K562 (cell line): ENCODE measurements around the gene DNM1. TPM values are rescaled to one million over a fixed set of nuclear protein-coding genes. Genes with fewer than 3 reads are reported as not detected.
"Not testable (repeated sequence)": the region's sequence is repeated elsewhere in the genome, so short reads cannot be mapped to it uniquely, and the experiment has no call there.

Experiments
- ATF1 ChIP-seq, 2 experiments: fragments of 450-650 bp in 1 of 2; IDR thresholded peaks; 2 replicates each; pipeline ENCODE4 v1.6.1; 2016; ENCODE audit warnings: missing compliant biosample characterization in 1 of 2, missing genetic modification characterization in 1 of 2
- BHLHE40 ChIP-seq: IDR thresholded peaks from 2 replicates; pipeline ENCODE4 v1.6.1; 2011; ENCODE audit warnings: low read length, improper control_type of control experiment
- CXXC5 ChIP-seq: fragments of 250-450 bp; sonication (Bioruptor Pico); IDR thresholded peaks from 2 replicates; pipeline ENCODE4 v1.8.0; 2022; ENCODE audit warnings: inconsistent platforms, mild to moderate bottlenecking, moderate library complexity
- DEAF1 ChIP-seq: fragments of 450-650 bp; formaldehyde crosslinking; IDR thresholded peaks from 2 replicates; pipeline ENCODE4 v1.4.0; 2020; ENCODE audit warnings: mild to moderate bottlenecking, moderate library complexity
- EP300 ChIP-seq: IDR thresholded peaks from 2 replicates; pipeline ENCODE4 v1.6.1; 2012; ENCODE audit warnings: low read length, improper control_type of control experiment
- JUND ChIP-seq, 2 experiments: IDR thresholded peaks; 2 replicates in 1 of 2; 3 replicates in 1 of 2; pipeline ENCODE4 v1.6.1; 2011; ENCODE audit warnings: borderline replicate concordance in 2 of 2, low read depth in 2 of 2, low read length in 2 of 2, improper control_type of control experiment in 1 of 2, missing biosample characterization in 1 of 2, missing genetic modification characterization in 1 of 2, missing genetic modification reagents in 1 of 2
- STAT6 ChIP-seq: sonication (generic); formaldehyde crosslinking; IDR thresholded peaks from 2 replicates; pipeline ENCODE4 v1.8.1; 2023; ENCODE audit warnings: mild to moderate bottlenecking, missing genetic modification reagents
- ZBTB9 ChIP-seq: fragments of 450-650 bp; formaldehyde crosslinking; IDR thresholded peaks from 2 replicates; pipeline ENCODE4 v1.4.0; 2020; ENCODE audit warnings: mild to moderate bottlenecking, moderate library complexity
- ZFP30 ChIP-seq: fragments of 250-450 bp; sonication (Bioruptor Pico); IDR thresholded peaks from 2 replicates; pipeline ENCODE4 v1.8.0; 2022; ENCODE audit warnings: moderate library complexity, mild to moderate bottlenecking, inconsistent platforms, borderline replicate concordance
- ZNF311 ChIP-seq: fragments of 250-450 bp; sonication (Bioruptor Pico); IDR thresholded peaks from 2 replicates; pipeline ENCODE4 v1.4.0; 2020; ENCODE audit warnings: mild to moderate bottlenecking, moderate library complexity
- ZNF583 ChIP-seq: fragments of 250-450 bp; sonication (Bioruptor Pico); IDR thresholded peaks from 2 replicates; pipeline ENCODE4 v1.4.0; 2020
- polyA plus RNA-seq, 8 experiments: library from polyadenylated mRNA; depleted of rRNA in 4 of 8; stranded (reverse) in 5 of 8; unstranded in 3 of 8; fragments of >200 nt; fragmentation: Nextera tagmentation in 2 of 8; fragmentation: Illumina TruSeq in 1 of 8; extraction: Ambion mirVana in 2 of 8; extraction: Trizol in 1 of 8; gene quantifications; 2 replicates each; pipeline versions ENCODE4 v1.2.1 to v1.2.3, GENCODE V29; 2011 to 2014; ENCODE audit warnings: inconsistent platforms in 1 of 8, missing spikeins in 1 of 8
- total RNA-seq, 7 experiments: library from RNA; depleted of rRNA in 6 of 7; stranded (reverse); fragments of >200 nt in 6 of 7; fragmentation: Illumina TruSeq in 2 of 7; extraction: Trizol in 2 of 7; gene quantifications; 2 replicates each; pipeline versions ENCODE4 v1.2.1 to v1.2.3, GENCODE V29; 2011 to 2021; ENCODE audit warnings: low replicate concordance in 1 of 7
- TF ChIP-seq, protein P1 (sequence below): fragments of 250-450 bp; sonication (Bioruptor Pico); IDR thresholded peaks from 2 replicates; pipeline ENCODE4 v1.4.0; 2020; ENCODE audit warnings: mild to moderate bottlenecking, moderate library complexity

The DNM1 gene
- total and polyA plus RNA-seq, 9 of the 15 experiments (the other 6 are each of a cell fraction or from before 2014, with no cell fraction given) = 0.39 to 23.1 (median 9.1) TPM

DNA sequence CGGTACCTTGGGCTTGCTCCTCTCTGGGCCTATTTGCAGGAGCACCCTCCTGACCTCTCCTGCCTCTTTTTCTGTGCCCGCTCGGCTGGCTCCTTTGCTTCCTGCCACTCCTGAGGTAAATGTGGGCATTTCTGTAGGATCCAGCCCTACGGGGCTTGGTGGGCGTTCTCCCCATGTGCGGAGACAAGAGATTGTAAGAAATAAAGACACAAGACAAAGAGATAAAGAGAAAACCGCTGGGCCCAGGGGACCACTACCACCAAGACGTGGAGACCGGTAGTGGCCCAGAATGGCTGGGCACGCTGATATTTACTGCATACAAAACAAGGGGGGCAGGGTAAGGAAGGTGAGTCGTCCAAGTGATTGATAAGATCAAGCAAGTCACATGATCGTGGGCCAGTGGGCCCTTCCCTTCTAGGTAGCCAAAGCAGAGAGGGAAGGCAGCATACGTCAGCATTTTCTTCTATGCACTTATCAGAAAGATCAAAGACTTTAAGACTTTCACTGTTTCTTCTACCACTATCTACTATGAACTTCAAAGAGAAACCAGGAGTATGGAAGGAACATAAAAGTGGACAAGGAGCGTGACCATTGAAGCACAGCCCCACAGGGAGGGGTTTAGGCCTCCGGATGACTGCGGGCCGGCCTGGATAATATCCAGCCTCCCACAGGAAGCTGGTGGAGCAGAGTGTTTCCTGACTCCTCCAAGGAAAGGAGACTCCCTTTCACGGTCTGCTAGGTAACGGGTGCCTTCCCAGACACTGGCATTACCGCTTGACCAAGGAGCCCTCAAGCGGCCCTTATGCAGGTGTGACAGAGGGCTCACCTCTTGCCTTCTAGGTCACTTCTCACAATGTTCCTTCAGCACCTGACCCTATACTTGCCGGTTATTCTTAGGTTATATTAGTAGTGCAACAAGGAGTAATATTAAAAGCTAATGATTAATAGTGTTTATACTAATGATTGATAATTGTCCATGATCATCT, 76.2 kb downstream of the DNM1 start (continued):
- TF ChIP-seq STAT6 = 0 out of 2 replicates have a peak, but pooled peaks have one; percentile 57
- TF ChIP-seq EP300 = 0 out of 2 replicates have a peak, but pooled peaks have one; percentile 39
- peak; percentile 49; the same call in 1 of the 2 replicates for TF ChIP-seq DEAF1 (CRISPR knock-in tag)
- TF ChIP-seq CXXC5 (CRISPR knock-in tag) = peak; percentile 35
- 0 out of 2 replicates have a peak, but pooled peaks have one; percentile 63 for TF ChIP-seq ZNF311 (CRISPR knock-in tag)
- TF ChIP-seq JUND (IDR thresholded peaks at IDR 0.05; ENCODE audit: borderline replicate concordance, low read depth, low read length) = peak; percentile 46; the same call in 1 of the 2 replicates
- TF ChIP-seq JUND (tag; IDR thresholded peaks at IDR 0.05; ENCODE audit: borderline replicate concordance, low read depth, low read length) = peak; percentile 56; the same call in 1 of the 3 replicates
- TF ChIP-seq, protein P1, sequence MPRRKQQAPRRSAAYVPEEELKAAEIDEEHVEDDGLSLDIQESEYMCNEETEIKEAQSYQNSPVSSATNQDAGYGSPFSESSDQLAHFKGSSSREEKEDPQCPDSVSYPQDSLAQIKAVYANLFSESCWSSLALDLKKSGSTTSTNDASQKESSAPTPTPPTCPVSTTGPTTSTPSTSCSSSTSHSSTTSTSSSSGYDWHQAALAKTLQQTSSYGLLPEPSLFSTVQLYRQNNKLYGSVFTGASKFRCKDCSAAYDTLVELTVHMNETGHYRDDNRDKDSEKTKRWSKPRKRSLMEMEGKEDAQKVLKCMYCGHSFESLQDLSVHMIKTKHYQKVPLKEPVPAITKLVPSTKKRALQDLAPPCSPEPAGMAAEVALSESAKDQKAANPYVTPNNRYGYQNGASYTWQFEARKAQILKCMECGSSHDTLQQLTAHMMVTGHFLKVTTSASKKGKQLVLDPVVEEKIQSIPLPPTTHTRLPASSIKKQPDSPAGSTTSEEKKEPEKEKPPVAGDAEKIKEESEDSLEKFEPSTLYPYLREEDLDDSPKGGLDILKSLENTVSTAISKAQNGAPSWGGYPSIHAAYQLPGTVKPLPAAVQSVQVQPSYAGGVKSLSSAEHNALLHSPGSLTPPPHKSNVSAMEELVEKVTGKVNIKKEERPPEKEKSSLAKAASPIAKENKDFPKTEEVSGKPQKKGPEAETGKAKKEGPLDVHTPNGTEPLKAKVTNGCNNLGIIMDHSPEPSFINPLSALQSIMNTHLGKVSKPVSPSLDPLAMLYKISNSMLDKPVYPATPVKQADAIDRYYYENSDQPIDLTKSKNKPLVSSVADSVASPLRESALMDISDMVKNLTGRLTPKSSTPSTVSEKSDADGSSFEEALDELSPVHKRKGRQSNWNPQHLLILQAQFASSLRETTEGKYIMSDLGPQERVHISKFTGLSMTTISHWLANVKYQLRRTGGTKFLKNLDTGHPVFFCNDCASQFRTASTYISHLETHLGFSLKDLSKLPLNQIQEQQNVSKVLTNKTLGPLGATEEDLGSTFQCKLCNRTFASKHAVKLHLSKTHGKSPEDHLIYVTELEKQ (CRISPR knock-in tag) = 0 out of 2 replicates have a peak, but pooled peaks have one; percentile 61
- peak; percentile 92 for TF ChIP-seq BHLHE40
- peak; percentile 88 for TF ChIP-seq ZBTB9 (CRISPR knock-in tag)
- peak; percentile 87; the same call in 1 of the 2 replicates for TF ChIP-seq ZNF583 (CRISPR knock-in tag)
- TF ChIP-seq ZFP30 (CRISPR knock-in tag) = 0 out of 2 replicates have a peak, but pooled peaks have one; percentile 58
- TF ChIP-seq ATF1 (CRISPR knock-in tag; IDR thresholded peaks at IDR 0.05) = not testable (repeated sequence)
- TF ChIP-seq ATF1 (tag; IDR thresholded peaks at IDR 0.05) = peak; percentile 75
